NCI-H510A treated with DMSO at 0.1 percent for 48 hours (cell line): Measurements from ENCODE around the gene SLU7.

Experiments used
- DNase-seq: peaks from one replicate; lab custom pipeline; 2025; lab: John Stamatoyannopoulos, UW

The SLU7 gene

DNA sequence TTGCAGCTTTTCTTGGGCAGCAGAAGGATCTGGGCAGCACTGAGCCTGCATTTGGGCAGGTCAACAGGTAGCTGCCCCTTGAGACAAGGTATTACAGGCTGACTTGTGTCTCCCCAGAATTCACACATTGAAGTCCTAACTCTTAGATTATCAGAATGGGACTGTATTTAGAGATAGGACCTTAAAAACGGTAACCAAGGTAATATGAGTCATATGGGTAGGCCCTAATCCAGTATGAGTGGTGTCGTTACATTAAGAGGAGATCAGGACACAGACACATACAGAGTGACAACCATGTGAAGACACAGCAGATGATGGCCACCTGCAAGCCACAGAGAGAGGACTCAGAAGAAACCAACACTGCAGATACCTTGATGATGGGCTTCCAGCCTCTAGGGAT lies 51.6 kb downstream of the SLU7 start:
- DNase-seq: no peak

DNA sequence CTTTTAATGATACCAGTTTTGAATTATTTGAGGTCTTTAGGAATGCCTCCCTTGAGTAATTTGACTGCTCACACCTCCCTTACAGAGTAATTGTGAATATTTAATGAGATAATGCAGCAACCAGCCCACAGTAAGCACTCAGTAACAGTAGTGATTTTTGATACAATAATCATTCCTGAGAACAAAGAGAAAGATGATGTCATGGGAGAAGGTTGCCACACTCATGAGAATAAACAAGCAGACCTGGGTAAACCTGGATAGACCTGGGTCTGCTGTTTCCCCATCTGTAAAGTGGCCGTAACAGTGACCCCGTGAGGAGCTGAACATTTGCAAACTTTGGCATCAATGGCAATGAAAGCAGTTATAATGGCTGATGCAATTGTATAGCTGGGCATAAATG lies 52.7 kb downstream of the SLU7 start:
- DNase-seq: no peak

DNA sequence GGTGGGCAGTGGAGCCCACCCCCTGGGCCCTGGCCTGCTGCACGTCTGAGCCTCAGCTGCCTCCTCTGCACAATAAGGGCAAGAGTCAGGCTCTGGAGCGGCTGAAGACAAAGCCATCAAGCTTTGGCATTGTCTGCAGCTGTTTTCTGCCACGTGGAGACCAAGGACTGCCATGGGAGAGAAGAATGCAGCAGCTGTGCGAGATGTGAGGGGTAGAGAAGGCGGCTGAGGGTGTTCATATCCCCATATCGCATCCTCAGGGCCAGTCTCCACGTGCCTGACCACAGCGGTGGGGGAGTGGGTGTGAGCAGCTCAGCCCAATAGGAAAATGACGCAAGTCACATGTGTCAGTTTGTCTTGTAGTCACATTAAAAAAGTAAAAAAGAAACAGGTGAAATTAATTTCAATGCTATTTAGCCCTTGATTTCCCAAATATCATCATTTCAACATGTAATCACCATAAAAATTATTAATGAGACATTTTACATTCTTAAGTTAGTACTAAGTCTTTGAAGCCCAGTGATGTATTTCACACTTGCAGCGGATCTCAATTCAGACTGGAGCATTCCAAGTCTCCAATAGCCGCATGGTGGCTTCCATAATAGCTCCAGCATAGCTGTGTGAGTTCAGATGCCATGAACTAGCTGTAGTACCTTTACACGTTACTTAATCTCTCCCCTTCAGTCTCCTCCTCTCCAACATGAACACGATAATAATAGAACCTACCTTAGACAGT lies 55.1 kb downstream of the SLU7 start:
- no peak for DNase-seq

DNA sequence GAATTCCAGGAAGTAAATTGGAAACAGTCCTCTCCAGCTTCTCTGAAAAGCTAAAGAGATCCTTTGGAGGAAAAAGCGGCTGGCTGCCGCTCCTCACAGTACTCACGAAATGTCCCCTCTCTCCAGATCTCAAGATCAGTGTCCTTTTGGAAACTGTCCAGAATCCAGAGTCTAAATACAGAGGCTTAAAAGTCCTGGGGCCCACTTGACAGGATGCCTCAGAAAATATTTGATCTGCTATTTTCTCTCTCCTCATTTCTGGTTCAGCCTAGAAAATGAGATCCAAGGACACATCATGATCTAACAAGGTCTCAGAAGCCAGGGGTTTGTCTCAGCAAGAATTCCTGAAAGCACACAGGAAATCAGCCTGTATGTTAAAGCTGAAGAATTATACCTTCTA lies 55.7 kb downstream of the SLU7 start:
- DNase-seq: no peak

DNA sequence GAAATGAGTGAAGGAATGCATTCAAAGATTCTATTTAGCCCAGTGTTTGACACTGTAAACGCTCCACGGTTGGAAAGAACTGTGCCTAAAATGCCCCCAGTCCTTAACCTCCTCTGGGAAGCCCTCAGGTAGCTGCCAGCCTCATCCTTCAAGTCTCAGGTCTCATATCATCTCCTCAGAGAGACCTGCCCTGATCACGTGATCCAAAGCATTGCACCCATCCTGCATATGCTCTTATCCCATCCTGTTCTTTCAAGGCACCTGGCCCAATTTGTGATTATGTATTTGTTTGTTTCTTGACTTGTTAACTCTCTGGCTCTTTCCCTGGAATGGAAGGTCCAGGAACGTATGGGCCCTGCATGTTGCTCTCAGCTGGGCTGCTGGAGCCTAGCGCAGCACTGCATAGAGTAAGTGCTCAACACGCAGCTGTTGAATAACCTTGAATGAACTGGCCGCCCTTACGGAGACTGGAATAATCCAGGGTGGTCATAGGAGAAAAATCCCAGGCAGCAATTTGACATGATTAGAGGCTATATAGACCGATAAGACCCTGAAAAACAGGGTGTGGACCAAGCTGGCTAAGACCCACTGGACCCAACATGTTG lies 57.2 kb downstream of the SLU7 start:
- no peak for DNase-seq

DNA sequence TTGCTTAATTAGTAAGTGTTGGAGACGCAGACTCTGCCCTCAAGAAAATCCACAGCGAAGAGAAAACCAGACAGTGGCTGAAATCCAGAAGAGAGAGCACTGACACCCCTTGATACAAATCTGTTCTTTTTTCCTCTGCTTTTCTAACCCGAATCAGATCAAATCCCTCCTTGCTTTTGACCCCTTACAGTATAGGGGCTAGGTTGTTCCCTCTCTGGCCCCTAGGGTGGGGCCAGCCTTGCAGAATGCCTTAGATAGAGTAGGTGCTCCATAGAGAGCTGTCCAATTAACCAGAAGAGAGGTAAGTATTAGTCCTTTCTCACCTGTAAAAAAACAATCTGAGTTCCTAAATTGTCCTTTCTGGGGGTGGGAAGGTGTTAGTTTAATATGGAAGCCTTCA lies 58.6 kb downstream of the SLU7 start:
- no peak for DNase-seq

DNA sequence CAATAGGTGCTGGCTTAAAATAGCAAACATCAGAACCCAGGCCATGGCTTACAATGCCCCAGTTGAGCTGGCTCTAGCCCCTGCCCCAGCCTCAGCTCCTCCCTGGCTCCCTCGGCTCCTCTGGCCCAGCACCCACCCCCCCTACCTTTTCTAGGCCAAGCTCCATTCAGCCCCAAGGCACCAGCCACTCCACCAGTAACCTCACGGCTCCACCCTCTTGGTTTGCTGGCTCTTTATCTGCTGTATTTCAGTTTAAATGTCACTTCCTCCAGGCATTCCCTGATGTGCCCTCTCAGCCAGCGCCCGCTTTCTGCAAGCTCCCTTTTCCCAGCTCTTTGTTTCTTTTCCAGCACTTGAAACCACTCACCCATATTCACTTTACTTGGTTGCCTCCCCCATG lies 59.1 kb downstream of the SLU7 start:
- DNase-seq: no peak

DNA sequence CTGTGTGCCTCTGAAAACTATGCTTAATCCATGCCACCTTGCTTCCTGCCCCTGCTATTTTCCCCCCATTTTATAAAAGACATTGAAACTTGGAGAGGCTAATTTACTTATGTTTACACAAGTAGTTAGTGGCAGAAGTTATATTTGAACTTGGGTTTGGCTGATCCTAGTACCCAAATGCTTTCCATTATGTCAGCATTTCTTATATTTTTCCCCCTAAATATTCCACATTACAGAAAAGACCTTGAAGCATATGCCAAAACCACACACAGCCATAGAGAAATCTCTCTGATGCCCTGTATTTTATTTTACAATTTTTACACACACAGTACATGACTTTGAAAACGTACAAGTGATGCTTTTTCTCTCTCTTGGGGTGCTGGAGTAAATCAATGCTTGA lies 59.6 kb downstream of the SLU7 start:
- no peak for DNase-seq

DNA sequence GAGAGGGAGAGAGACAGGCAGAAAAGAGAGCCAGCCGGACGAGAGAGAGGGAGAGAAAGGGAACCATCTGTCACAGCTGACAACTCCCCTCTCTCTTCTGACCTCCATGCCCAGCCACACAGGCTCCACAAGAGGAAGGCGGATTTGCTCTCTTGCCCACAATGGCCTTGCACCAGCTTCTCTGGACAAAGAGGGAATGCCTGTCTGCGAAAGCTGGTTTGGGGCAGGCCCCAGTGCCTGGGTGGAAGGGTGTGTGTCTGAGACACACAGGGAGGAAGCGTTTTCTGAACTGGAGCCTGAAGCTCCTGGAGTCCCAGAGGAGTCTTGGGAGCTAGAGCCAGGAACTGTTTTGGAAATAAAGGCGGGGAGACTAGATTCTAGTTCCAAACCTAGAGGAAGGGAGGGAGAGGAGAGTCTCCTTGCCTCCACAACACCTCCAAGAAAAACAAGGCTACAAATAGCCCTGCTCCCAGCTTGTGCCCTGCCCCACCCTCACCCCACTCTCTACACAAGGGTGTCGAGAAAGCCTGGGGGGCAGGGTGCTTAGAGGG lies 60.9 kb downstream of the SLU7 start:
- DNase-seq: no peak

DNA sequence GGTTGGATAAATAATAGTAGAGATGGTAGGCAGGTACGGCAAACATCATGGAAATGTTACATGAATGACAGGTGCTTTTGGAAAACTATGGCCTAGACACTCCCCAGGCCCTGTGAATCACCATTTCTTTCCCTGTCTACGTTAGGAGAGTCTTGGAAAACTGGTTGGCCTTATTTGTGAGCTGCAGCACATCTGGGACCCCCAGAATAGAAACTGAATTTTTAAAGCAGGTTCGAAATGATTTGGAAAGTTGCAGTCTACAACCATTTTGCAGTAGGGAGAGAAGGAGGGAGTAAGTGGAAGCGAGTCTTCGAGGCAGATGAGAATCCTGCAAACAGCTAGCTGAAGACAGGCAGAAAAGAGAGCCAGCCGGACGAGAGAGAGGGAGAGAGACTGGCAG lies 61.5 kb downstream of the SLU7 start:
- no peak for DNase-seq

DNA sequence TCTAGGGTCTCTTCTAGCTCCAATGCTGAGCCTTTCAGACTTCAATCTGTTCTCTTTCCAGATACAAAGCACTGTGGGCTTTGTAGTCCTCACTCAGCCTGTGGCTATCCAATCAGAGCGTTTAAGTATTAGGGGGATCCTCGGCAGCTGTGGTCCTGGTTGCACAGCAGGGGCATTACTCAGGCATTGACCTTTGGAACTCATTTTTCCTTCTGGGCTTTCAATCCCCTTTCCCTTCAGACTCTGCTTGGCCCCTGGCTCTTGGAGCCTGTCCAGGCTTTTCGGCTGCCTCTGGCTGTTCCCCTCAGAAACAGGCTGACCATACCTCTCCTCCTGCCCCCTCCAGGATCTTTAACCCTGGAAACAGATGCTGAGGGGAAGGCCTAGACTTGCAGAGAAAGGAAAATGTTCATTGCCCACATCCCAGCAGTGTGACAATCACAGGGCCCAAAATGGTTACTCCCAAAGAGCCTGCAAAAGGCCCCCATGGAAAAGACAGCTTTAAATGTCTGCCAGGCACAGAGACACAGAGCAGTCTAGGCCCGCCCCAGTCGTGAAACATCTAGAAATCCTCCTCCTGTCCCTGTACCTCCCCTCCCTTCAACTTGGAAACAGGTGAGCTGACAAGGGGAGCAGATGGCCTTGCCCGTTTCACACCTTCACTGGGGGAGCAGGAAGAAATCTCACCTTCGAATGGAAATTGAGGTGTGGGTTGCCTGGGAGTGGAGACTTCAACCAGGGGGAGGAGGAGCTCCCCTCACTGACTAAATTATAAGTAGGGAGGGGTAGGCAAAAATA lies 62.1 kb downstream of the SLU7 start:
- no peak for DNase-seq

DNA sequence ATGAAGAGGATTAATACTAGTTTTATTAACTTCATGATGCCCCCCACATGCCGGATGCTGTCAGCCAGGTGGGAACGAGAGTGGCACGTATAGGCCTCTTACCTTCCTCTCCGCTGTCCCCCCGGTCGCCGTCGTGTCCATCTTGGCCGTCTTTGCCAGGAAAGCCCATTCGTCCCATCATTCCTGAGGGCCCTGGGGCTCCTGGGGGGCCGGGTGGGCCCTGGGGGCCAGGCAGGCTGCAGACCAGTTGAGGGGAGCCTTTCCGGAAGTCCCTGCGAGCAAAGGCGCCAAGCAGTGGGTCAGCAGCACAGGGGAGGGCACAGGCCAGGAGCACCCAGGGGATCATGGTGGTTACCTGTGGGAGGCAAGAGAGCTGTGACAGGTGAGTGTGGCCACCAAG lies 64.2 kb downstream of the SLU7 start:
- no peak for DNase-seq

DNA sequence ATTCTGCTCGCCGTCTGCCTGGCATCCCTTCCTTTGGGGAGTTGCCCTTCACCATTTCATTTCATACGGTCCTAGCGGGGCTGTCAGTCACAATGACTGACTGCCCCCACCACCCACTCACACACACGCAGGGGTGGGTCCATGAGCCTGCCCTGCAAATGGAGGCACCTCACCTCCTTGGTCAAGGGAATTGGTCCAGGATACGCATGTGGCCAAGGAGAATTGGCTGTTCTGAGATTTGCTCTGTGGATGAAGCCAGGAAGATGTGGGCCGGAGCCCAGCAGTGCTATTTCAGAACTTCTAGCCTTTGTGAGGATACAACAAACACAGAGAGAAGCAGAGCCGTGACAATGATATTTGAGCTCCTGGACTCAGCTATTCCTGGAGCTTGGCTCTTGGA lies 65.5 kb downstream of the SLU7 start:
- no peak for DNase-seq

DNA sequence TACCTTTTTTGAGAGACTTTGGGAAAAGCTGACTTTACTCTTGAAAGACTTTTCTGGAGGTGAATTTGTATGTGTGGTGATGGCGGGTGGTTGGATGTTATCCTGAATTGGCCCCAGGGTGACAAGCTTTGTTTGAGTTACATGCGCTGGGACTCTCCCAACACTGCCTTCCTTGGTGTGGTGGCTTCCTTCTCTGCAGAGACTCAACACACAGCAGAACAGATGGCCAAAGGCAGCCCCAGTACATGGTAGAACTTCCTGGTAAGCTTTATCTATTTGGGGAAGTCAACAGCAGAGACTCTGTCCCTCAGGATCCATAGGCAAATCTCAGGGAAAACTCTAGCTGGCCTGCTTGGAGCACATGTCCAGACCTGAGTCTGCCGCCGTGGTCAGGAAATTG lies 66.6 kb downstream of the SLU7 start:
- DNase-seq: no peak
